Left ventricle myocardium inferior (tissue), 1 donor: Measurements from ENCODE around the gene CLDN34. TPM values are rescaled to one million over a fixed set of nuclear protein-coding genes. Genes with fewer than 3 reads are reported as not detected.

Experiments used
- DNase-seq: peaks from one replicate; pipeline ENCODE4 v3.0.0-alpha.2; 2020
- H3K27ac ChIP-seq: fragments of 200-600 bp; replicated peaks from 2 replicates; pipeline ENCODE4 v1.8.0; 2021
- H3K27me3 ChIP-seq: fragments of 200-600 bp; 2 replicates; pipeline ENCODE4 v1.8.0; 2021; ENCODE audit warnings: low read depth
- H3K36me3 ChIP-seq: fragments of 200-600 bp; 2 replicates; pipeline ENCODE4 v1.8.0; 2021
- H3K4me1 ChIP-seq: fragments of 200-600 bp; 2 replicates; pipeline ENCODE4 v1.8.0; 2021
- H3K4me3 ChIP-seq: fragments of 200-600 bp; 2 replicates; pipeline ENCODE4 v1.8.0; 2021; ENCODE audit warnings: mild to moderate bottlenecking, moderate library complexity
- H3K9me3 ChIP-seq: fragments of 200-600 bp; replicated peaks from 2 replicates; pipeline ENCODE4 v1.8.0; 2021
- intact Hi-C: fragments of 100-400 bp; cut with micrococcal nuclease; formaldehyde crosslinking; loops from one replicate; pipeline ENCODE4 v1.11.0; 2022
- total RNA-seq: library from RNA; stranded (reverse); fragmentation: NEBNext Ultra II Directional; extraction: Animal tissue kit (Norgen Biotek cat#: 25700); gene quantifications from one replicate; pipeline ENCODE4 v1.2.1, GENCODE V29; 2021
- TF ChIP-seq, protein P1 (sequence below): fragments of 200-600 bp; IDR thresholded peaks from 2 replicates; pipeline ENCODE4 v1.8.0; 2021; ENCODE audit warnings: antibody characterized with exemption, mild to moderate bottlenecking, borderline replicate concordance
- donor health status: DM: no; HTN: yes; CAD: no; lungs with severe emphysema.

Gene CLDN34
- total RNA-seq, 1 donor from 2014 or later = not detected

DNA sequence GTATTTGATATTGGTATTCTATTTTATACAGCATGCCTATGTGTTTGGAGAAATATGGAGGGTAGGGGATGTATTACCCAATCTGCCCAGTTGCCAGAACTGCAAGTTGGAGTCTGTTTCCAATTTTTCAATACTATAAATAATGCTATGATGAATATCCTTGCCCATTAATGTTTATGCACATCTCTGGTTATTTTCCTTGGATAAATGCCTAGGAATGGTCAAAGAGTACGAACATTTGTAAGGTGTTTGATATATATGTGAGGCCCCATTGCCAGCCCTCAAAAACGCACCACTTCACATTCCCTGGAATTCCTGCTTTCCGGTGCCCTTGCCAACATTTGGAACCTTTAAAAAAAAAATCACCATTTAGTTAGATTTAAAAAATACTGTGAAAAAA, 34.3 kb downstream of the CLDN34 start:
- intact Hi-C loops = no loop called here
- no peak for DNase-seq
- TF ChIP-seq, protein P1, sequence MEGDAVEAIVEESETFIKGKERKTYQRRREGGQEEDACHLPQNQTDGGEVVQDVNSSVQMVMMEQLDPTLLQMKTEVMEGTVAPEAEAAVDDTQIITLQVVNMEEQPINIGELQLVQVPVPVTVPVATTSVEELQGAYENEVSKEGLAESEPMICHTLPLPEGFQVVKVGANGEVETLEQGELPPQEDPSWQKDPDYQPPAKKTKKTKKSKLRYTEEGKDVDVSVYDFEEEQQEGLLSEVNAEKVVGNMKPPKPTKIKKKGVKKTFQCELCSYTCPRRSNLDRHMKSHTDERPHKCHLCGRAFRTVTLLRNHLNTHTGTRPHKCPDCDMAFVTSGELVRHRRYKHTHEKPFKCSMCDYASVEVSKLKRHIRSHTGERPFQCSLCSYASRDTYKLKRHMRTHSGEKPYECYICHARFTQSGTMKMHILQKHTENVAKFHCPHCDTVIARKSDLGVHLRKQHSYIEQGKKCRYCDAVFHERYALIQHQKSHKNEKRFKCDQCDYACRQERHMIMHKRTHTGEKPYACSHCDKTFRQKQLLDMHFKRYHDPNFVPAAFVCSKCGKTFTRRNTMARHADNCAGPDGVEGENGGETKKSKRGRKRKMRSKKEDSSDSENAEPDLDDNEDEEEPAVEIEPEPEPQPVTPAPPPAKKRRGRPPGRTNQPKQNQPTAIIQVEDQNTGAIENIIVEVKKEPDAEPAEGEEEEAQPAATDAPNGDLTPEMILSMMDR = no peak

DNA sequence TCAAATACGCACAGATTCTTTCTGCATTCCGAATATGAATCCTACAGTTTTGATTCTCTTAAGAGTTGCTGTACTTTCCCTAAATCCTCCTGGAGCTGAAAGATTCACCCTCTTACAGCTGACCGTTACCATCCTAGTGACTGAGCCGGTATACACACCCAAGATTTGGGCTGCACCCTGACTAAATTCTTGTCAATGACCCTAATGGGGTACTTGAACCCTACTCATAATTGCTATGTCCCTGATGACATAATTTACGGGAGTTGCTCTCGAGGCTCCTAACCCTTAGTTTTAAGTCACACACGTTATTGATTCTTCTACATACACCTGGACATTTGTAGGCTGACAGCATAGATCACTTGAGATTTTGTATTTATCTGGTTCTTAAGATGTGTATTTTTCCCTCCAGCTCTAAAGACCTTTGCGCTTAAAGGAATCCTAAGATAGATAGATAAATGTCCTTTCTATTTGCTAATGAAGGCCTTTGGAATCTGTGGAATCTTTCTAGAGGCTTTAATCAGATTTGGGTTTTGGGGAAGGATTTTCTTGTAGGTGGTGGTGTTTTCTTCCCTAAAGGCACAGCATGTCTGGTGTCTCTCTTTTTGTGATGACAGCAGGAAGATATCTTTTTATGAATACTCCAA, 37.8 kb downstream of the CLDN34 start:
- H3K27me3 ChIP-seq = no peaks in the 10 kb centered on the region
- H3K9me3 ChIP-seq = no peaks in the 10 kb centered on the region
- H3K4me3 ChIP-seq = no peak overlapping the region
- peaks cover 7% of the 10 kb centered on the region for H3K4me1 ChIP-seq
- H3K27ac ChIP-seq = no peak overlapping the region
- TF ChIP-seq, protein P1 = no peak
- no peak for DNase-seq
- no peaks in the 10 kb centered on the region for H3K36me3 ChIP-seq
- intact Hi-C loops = no loop called here

More for the DNA sequence above, 34.3 kb downstream of the CLDN34 start:
- H3K4me3 ChIP-seq = no peak overlapping the region
- H3K4me1 ChIP-seq = no peaks in the 10 kb centered on the region
- H3K27ac ChIP-seq = no peak overlapping the region
- H3K27me3 ChIP-seq = no peaks in the 10 kb centered on the region
- H3K9me3 ChIP-seq = no peaks in the 10 kb centered on the region
- no peaks in the 10 kb centered on the region for H3K36me3 ChIP-seq

DNA sequence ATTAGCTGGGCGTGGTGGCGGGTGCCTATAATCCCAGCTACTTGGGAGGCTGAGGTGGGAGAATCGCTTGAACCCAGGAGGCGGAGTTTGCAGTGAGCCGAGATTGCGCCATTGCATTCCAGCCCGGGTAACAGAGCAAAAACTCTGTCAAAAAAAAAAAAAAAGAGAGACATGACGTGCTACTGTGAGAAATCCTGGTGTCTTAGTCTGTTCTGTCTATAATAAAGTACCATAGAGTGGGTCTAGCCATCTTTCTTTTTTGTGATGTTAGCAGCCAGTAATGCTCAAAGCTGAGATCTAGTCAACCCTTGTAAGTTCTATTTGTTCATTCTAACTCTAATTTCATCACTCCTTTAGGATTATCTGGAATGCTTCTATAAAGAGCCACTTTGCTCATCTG, 38.9 kb downstream of the CLDN34 start:
- Histone ChIP-seq H3K9me3 (no peaks in the 10 kb centered on the region), H3K27me3 (no peaks in the 10 kb centered on the region), H3K4me3 (no peak overlapping the region), H3K36me3 (no peaks in the 10 kb centered on the region), H3K4me1 (peaks cover 16% of the 10 kb centered on the region), H3K27ac (no peak overlapping the region)
- intact Hi-C loops = no loop called here
- TF ChIP-seq, protein P1 = no peak
- no peak for DNase-seq

DNA sequence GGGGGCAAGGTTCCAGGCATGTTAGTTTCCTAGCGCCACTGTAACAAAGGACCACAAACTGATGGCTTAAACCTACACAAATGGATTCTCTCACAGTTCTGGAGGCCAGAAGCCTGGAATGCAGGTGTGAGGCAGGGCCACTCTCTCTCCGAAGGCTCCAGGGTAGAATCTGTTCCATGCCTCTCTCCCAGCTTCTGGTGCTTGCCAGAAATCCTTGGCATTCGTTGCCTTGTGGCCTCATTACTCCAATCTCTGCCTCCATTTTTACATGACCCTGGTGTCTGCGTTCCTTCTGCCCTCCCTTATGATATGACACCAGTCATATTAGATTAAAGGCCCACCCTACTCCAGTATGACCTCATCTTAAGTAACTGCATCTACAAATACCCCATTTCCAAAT, 39.6 kb downstream of the CLDN34 start:
- no peak for DNase-seq
- Histone ChIP-seq H3K4me3 (no peak overlapping the region), H3K27ac (peak overlapping the region; percentile 54), H3K27me3 (no peaks in the 10 kb centered on the region), H3K4me1 (peaks cover 16% of the 10 kb centered on the region), H3K36me3 (no peaks in the 10 kb centered on the region), H3K9me3 (no peaks in the 10 kb centered on the region)
- intact Hi-C loops = no loop called here
- TF ChIP-seq, protein P1 = no peak

DNA sequence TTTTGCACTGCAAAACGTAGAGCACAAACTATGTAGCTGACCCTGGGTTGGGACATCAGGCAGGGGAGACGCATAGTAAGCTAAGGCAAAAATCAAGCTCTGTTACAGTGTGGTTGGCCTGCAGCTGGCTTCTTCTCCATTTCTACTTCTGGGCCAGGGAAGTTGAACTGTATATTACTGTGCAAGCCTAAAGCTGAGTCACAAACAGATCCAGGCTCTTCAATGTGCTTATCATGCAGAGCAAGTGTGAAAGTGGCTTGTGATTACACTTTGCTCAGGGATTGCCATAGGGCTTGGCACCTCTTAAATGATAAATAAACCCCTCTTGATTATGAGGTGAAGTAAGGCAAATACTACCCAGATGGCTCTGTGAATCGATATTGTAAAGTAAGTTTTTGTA, 40.5 kb downstream of the CLDN34 start:
- H3K27me3 ChIP-seq = no peaks in the 10 kb centered on the region
- H3K36me3 ChIP-seq = no peaks in the 10 kb centered on the region
- H3K27ac ChIP-seq = peak overlapping the region; percentile 54
- no peak overlapping the region for H3K4me3 ChIP-seq
- TF ChIP-seq, protein P1 = no peak
- intact Hi-C loops = no loop called here
- no peak for DNase-seq
- H3K9me3 ChIP-seq = no peaks in the 10 kb centered on the region
- H3K4me1 ChIP-seq = peaks cover 16% of the 10 kb centered on the region
